Measurements from ENCODE around the gene SOX14.

DNA sequence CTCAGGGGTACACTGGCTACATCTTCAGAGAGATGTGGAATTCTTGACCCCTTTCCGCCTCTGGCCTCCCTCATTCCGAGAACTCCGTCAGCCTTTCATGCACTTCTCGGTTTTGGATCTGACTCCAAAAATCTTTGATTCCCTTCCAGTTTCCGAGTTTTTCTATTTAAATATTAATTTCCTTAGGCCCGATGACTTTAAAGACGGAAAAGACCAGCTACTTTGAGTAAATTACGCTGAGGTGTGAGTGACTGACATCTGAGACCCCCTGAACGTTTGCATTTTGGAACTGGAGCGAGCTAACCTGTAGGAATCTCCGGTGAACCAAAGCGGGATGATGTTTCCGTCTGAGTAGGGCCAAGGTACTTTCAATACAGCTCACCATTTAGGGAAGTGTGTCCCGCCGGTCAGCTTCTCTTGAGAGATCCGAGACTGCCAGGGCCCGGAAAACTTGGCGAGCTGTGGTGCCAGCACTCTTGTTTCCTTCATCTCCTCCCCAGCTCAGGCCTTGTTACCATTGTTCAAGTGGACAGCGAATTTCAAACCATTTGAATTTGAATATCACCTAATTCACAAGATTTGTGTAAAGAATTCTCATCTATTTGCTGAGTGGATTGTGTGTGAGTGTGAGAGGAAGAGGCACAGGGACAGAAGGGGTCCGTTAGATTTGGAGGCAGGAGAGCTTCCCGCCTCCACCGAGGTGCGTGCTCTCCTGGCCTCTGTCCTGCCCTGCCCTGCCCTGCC lies 5.4 kb downstream of the SOX14 start:
- TF ChIP-seq, protein P1, sequence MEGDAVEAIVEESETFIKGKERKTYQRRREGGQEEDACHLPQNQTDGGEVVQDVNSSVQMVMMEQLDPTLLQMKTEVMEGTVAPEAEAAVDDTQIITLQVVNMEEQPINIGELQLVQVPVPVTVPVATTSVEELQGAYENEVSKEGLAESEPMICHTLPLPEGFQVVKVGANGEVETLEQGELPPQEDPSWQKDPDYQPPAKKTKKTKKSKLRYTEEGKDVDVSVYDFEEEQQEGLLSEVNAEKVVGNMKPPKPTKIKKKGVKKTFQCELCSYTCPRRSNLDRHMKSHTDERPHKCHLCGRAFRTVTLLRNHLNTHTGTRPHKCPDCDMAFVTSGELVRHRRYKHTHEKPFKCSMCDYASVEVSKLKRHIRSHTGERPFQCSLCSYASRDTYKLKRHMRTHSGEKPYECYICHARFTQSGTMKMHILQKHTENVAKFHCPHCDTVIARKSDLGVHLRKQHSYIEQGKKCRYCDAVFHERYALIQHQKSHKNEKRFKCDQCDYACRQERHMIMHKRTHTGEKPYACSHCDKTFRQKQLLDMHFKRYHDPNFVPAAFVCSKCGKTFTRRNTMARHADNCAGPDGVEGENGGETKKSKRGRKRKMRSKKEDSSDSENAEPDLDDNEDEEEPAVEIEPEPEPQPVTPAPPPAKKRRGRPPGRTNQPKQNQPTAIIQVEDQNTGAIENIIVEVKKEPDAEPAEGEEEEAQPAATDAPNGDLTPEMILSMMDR (conservative IDR thresholded peaks at IDR 0.05; ENCODE audit: low read depth, low read length): no peak
- TF ChIP-seq EZH2 (IDR thresholded peaks at IDR 0.05; ENCODE audit: low read length, unreplicated experiment): no peak

All from PC-3 (cell line).